ENCODE results near the gene FHIT.

The FHIT gene

GRCh38 chr3:60957541-60957940 is 293.7 kb downstream of the FHIT start:
- no peak for TF ChIP-seq GATA2 (IDR thresholded peaks at IDR 0.05; ENCODE audit: low read depth, low read length)
- TF ChIP-seq GATA3 (IDR thresholded peaks at IDR 0.05; ENCODE audit: low read depth, low read length): no peak

GRCh38 chr3:60956729-60957128 is 294.5 kb downstream of the FHIT start:
- TF ChIP-seq GATA2 (IDR thresholded peaks at IDR 0.05; ENCODE audit: low read depth, low read length): no peak
- TF ChIP-seq GATA3 (IDR thresholded peaks at IDR 0.05; ENCODE audit: low read depth, low read length): no peak

GRCh38 chr3:60955034-60955433 is 296.2 kb downstream of the FHIT start:
- TF ChIP-seq GATA2 (IDR thresholded peaks at IDR 0.05; ENCODE audit: low read depth, low read length) (no peak), GATA3 (IDR thresholded peaks at IDR 0.05; ENCODE audit: low read depth, low read length) (no peak)

GRCh38 chr3:60954048-60954447 is 297.2 kb downstream of the FHIT start:
- TF ChIP-seq GATA3 (IDR thresholded peaks at IDR 0.05; ENCODE audit: low read depth, low read length): no peak
- TF ChIP-seq GATA2 (IDR thresholded peaks at IDR 0.05; ENCODE audit: low read depth, low read length): no peak

GRCh38 chr3:60953351-60953750 is 297.9 kb downstream of the FHIT start:
- TF ChIP-seq GATA2 (IDR thresholded peaks at IDR 0.05; ENCODE audit: low read depth, low read length): no peak
- TF ChIP-seq GATA3 (IDR thresholded peaks at IDR 0.05; ENCODE audit: low read depth, low read length): no peak

GRCh38 chr3:60952055-60952454 is 299.2 kb downstream of the FHIT start:
- no peak for TF ChIP-seq GATA3 (IDR thresholded peaks at IDR 0.05; ENCODE audit: low read depth, low read length)
- TF ChIP-seq GATA2 (IDR thresholded peaks at IDR 0.05; ENCODE audit: low read depth, low read length): no peak

GRCh38 chr3:60949146-60949545 is 302.1 kb downstream of the FHIT start:
- TF ChIP-seq GATA3 (IDR thresholded peaks at IDR 0.05; ENCODE audit: low read depth, low read length) (no peak), GATA2 (IDR thresholded peaks at IDR 0.05; ENCODE audit: low read depth, low read length) (no peak)

GRCh38 chr3:60948488-60948887 is 302.8 kb downstream of the FHIT start:
- TF ChIP-seq GATA2 (IDR thresholded peaks at IDR 0.05; ENCODE audit: low read depth, low read length) (no peak), GATA3 (IDR thresholded peaks at IDR 0.05; ENCODE audit: low read depth, low read length) (no peak)

GRCh38 chr3:60935709-60936108 is 315.5 kb downstream of the FHIT start:
- TF ChIP-seq GATA2 (IDR thresholded peaks at IDR 0.05; ENCODE audit: low read depth, low read length) (no peak), GATA3 (IDR thresholded peaks at IDR 0.05; ENCODE audit: low read depth, low read length) (no peak)

- TF ChIP-seq GATA2 (IDR thresholded peaks at IDR 0.05; ENCODE audit: low read depth, low read length): no peak
- no peak for TF ChIP-seq GATA3 (IDR thresholded peaks at IDR 0.05; ENCODE audit: low read depth, low read length)
Measured at GRCh38 chr3:60933824-60934223, 317.4 kb downstream of the FHIT start.

GRCh38 chr3:60932643-60933042 is 318.6 kb downstream of the FHIT start:
- TF ChIP-seq GATA3 (IDR thresholded peaks at IDR 0.05; ENCODE audit: low read depth, low read length) (no peak), GATA2 (IDR thresholded peaks at IDR 0.05; ENCODE audit: low read depth, low read length) (no peak)

GRCh38 chr3:60932170-60932569 is 319.1 kb downstream of the FHIT start:
- TF ChIP-seq GATA3 (IDR thresholded peaks at IDR 0.05; ENCODE audit: low read depth, low read length) (no peak), GATA2 (IDR thresholded peaks at IDR 0.05; ENCODE audit: low read depth, low read length) (no peak)

GRCh38 chr3:60931452-60931851 is 319.8 kb downstream of the FHIT start:
- no peak for TF ChIP-seq GATA2 (IDR thresholded peaks at IDR 0.05; ENCODE audit: low read depth, low read length)
- no peak for TF ChIP-seq GATA3 (IDR thresholded peaks at IDR 0.05; ENCODE audit: low read depth, low read length)

- TF ChIP-seq GATA3 (IDR thresholded peaks at IDR 0.05; ENCODE audit: low read depth, low read length) (no peak), GATA2 (IDR thresholded peaks at IDR 0.05; ENCODE audit: low read depth, low read length) (no peak)
Measured at GRCh38 chr3:60920519-60920918, 330.7 kb downstream of the FHIT start.

- TF ChIP-seq GATA3 (IDR thresholded peaks at IDR 0.05; ENCODE audit: low read depth, low read length) (no peak), GATA2 (IDR thresholded peaks at IDR 0.05; ENCODE audit: low read depth, low read length) (no peak)
Measured at GRCh38 chr3:60919296-60919695, 332.0 kb downstream of the FHIT start.

- no peak for TF ChIP-seq GATA3 (IDR thresholded peaks at IDR 0.05; ENCODE audit: low read depth, low read length)
- 0 out of 2 replicates have a peak, but pooled peaks have one; percentile 15 for TF ChIP-seq GATA2 (IDR thresholded peaks at IDR 0.05; ENCODE audit: low read depth, low read length)
Measured at GRCh38 chr3:60917141-60917540, 334.1 kb downstream of the FHIT start.

Measured in SH-SY5Y (cell line).